DMS114 treated with DMSO at 0.1 percent for 48 hours (cell line): ENCODE results near the gene RNU1-3.
"Not testable (repeated sequence)": the region's sequence is repeated elsewhere in the genome, so short reads cannot be mapped to it uniquely, and the experiment has no call there.

ENCODE experiments used
- DNase-seq: peaks from one replicate; lab custom pipeline; 2025; ENCODE audit not compliant: unreplicated experiment; lab: John Stamatoyannopoulos, UW

The RNU1-3 gene

DNA sequence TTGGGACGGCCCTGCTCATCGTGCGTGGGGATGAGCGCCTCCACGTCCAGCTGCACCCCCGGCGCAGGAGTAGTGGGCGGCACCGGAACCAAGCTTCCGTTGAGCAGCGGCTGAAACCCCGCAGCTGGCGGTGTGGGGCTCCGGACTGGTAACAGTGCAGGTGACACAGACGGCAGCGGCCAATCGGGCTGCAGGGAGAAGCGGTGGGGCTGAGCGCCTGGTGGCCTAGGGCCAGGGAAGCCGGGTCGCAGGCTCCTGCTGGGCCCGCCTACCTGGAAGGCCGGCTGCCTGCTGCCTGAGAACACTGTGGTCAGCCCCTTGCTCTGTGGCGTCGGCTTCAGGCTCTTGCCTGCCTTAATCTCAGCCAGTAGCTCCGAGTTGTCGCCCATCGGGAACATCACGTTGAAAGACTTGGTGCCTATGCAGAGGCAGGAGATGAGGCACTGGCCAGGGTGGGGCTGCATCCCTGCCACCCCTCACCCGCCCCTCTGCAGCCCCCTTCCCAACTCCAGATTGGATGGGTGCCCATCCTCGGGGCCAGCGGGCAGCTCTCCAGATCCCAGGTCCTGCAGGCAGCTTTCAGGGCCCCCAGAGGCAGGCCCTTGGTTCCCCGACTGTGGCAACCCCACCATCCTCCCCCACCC lies 29.9 kb upstream of the RNU1-3 start:
- not testable (repeated sequence) for DNase-seq

GRCh38 chr1:16694308-16694702 lies 27.6 kb upstream of the RNU1-3 start:
- DNase-seq = not testable (repeated sequence)

DNA sequence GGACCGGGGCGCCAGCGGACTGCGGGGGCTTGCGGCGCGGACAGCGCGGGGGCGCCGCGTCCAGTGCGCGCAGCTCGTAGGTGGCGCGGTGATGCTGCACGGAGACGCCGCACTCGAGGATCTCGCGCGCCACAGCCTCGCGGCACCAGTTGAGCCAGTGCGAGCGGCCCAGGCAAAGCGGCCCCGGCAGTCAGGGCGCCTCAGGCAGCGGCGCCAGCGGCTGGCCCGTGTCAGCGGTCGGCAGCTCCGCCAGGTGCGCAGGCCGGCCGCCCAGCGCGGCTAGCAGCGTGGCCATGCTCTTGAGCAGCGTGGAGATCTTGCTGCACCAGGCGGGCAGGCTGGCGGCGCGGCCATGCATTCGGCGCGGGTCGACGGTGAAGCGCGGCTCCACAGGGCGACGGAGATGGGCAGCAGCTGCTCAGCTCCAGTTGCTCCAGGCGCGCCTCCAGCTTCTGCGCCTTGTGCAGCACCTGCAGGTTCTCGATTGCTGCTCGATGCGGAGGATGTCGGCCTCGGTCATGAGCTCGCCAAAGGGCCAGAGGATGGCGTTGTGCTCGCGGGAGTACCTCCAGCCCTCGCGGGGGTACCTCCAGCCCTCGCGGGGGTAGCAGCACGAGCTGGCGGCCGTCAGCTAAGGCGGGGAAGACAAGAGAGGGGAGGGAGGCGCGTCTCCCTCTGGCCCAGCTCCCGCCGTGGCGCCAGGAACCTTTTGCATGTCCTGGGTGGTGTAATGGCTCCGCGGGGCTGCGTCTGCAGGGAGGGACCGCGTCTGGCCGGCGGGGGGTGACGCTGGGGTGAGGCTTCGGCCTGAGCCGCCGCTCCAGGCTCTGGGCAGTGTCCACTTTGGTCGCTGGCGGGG lies 26.9 kb upstream of the RNU1-3 start:
- not testable (repeated sequence) for DNase-seq

- not testable (repeated sequence) for DNase-seq
Measured at GRCh38 chr1:16692717-16693448, 26.1 kb upstream of the RNU1-3 start.

- not testable (repeated sequence) for DNase-seq
Measured at GRCh38 chr1:16692283-16692682, 25.5 kb upstream of the RNU1-3 start.

DNA sequence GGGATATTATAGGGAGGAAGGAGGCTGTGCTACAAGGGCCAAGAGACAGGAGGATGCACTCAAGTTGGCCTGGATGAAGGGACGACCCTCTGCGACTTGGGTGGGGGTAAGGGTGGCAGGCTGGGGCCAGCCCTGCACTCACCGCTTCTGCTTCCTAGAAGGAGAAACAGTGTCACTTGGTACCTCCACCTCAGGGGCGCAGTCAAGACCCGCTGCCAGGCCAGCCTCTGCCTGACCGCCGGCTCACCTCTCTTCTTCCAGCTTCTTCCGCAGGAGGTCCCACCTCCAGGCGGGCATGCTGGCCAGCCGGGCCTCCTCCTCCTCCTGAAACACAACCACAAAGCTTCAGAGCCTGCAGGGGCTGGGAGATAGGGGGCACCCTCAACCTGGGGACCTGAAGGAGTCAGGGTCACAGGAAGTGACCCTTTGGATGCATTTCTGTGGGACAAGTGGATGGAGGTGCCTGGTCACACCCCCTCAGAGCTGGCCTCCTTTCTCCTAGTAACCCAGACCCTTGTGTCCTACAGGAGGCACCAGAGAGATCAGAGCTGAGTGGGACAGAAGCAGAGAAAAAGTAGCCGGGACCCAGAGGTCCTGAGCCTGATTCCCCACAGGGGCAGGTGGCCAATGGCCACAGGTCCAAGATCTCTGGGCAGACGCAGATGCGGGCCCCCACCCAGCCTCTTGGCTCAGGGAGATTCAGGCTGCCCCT lies 24.4 kb upstream of the RNU1-3 start:
- DNase-seq = not testable (repeated sequence)

GRCh38 chr1:16687132-16687800 lies 20.5 kb upstream of the RNU1-3 start:
- DNase-seq = not testable (repeated sequence)

GRCh38 chr1:16685445-16686371 lies 19.0 kb upstream of the RNU1-3 start:
- not testable (repeated sequence) for DNase-seq

DNA sequence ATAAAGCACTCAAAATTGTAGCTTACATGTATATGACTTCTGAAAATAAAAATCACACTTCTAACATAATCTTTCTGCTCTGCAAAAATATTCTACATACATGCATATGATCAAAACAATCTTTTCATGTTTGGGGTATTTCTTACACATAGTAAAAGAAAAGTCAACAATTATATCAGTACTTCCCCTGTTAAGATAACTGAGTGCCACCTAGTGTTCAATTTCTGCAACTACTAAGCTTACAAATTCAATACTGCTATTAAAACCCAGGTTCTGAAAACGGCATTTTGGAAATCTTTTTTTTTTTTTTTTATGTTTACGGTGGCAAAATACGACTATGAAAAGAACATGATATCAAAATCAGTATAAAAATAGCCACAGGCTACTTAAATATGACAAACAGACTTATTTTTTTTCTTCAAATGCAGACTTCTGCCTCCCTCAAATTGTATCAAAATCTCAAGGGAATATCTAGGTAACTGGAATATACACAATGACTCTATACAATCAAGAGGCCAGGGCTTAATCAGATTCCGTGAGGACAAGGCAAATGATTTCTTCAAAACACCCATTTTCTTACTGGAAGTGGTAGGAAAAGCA lies 18.1 kb upstream of the RNU1-3 start:
- not testable (repeated sequence) for DNase-seq

DNA sequence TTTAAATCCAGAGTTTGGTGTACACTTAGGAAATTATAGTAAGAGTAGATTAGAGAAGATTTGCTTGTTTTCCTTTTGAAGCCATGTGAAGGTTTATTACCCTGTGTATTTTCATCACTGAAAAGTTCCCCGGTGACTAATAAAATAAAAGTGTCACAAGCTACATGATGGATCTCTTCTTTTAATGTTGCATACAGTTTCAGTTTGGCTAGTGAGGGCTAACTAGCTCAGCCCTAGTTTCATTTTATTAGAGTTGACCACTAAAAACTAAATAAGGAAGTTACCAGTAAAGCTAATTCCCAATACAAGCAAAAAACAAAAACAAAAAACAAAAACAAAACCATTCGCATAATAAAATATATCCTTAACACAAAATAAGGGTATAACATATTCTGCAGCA lies 17.4 kb upstream of the RNU1-3 start:
- DNase-seq = not testable (repeated sequence)

DNA sequence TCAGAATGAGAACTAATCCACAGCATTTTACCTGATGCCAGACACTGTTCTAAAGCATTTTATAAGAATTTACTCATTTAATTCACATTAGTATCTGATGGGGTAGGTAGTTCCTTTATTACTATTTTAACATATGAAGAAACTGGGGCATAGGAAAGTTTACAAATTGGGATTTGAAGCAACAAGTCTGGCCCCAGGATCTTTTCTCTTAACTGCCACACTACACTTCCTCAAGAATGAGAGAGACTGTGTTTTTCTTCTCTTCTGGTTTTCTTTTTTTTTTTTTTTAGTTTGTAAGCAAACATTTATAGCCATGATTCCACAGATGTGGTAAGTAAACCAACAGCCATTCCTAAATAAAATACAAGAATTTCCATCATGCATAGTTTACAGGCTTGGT lies 16.1 kb upstream of the RNU1-3 start:
- not testable (repeated sequence) for DNase-seq

GRCh38 chr1:16680366-16680765 lies 13.6 kb upstream of the RNU1-3 start:
- not testable (repeated sequence) for DNase-seq

DNA sequence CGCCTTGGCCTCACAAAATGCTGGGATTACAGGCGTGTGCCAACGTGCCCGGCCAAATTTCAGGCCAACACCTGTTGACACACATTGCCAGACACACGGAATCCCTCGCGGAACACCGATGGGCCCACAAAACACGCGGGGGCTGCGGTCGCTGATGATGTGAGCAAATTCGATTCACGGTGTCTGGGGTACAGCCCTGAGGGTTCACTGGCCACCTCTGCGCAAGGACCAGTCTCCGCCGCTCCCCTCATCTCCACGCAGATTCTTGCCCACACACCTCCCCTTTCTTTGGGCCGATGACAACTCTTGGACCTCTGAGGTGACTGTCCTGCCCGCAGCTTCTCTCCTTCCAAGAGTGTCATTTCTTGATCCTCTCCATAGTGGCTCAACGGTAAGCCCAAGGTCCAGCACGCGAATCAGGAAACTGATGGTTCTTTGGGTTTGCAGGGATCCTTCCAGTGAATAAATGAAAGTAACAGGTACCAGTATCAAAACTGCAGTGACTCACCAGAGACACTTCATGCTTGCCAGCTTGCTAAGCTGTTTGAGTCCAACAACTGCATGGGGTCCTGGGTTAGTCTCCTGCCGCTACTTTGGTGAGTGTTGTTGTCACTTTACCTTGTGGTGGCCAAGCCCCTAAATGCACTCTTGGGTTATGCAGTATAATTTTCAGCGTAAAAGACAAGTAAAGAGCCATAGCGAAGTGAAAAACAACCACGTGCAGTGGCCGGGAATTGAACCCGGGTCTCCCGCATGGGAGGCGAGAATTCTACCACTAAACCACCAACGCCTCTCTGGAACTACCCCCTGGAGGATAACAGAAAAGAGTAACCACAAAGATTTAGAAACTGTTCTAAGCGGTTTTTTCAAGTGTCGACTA lies 11.0 kb upstream of the RNU1-3 start:
- DNase-seq = peak; percentile 55

DNA sequence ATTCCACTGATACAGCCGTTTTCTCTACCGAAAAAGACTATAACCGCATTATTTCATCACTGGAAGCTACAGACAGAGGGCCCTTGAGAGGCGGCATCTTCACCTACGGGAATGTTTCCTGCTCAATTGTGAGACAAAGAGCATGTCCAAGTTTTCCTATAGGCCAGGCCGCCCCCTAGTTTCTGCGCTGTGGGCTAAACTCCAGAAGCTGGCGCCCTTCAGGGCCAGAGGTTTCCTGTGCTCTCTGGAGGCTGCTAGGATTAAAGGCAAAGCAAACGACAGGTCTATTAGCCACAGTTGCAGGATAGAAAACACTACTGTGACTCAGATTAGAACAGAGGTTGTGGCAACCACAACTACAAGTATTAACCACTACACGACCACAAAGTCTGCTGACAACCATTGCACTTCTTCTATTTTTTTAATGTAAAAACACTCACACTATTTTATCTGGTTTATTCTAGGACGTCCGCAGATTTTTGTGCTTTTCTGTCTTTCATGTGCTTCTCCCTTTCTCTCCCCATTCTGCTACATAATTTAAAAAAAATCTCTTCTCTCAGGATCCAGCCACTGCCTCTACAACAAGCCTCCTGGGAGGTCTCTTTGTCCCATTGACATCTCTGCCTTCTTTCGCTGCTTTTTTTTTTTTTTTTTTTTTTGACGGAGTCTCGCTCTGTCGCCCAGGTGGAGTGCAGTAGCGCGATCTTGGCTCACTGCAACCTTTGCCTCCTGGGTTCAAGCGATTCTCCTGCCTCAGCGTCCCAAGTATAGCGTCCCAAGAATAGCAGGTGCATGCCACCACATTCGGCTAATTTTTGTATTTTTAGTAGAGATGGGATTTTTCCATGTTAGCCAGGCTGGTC lies 10.1 kb upstream of the RNU1-3 start:
- DNase-seq = not testable (repeated sequence)

DNA sequence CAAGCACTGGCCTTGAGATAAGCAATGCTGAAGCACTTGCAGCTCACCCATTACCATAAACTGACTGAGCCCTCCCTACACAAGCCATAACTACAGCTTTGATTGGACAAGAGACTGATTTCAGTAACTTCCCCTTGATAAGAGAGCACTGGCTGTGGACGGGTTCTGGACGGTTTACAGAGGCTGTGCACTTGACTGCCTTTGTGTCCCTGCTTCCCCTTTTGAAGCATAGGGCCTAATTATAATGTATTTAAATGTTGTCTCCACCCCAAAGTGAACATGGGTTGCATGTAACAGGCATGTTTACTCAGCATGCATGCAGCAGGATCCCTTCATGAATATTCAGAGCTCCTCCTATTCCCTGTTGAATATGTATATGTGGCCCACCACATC lies 8.4 kb upstream of the RNU1-3 start:
- not testable (repeated sequence) for DNase-seq

DNA sequence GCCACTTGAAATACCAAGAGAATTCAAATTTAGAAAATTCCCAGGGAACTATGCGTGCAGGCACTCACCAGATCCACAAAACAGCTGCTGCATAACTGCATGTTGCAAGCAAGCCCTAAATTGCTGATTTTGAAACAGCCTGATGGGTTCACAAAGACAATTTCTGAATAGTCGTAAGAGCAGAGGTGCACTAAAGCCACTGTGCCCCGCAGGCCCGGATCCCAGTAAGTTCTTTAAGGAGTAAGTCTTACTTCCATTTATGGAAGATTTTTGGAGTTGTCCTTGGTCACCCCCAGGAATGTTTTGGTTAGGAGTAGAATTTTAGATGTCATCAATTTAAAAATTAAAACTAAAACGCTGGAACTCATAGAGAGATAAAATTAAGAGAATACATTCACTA lies 7.2 kb upstream of the RNU1-3 start:
- DNase-seq = not testable (repeated sequence)

- not testable (repeated sequence) for DNase-seq
Measured at GRCh38 chr1:16665836-16666235, 912 bp downstream of the RNU1-3 start.
